Measurements from ENCODE around the gene NPC1. TPM values are rescaled to one million over a fixed set of nuclear protein-coding genes. Genes with fewer than 3 reads are reported as not detected.

NPC1 gene
- total RNA-seq, 1 donor from 2014 or later: 30.2 TPM

DNA sequence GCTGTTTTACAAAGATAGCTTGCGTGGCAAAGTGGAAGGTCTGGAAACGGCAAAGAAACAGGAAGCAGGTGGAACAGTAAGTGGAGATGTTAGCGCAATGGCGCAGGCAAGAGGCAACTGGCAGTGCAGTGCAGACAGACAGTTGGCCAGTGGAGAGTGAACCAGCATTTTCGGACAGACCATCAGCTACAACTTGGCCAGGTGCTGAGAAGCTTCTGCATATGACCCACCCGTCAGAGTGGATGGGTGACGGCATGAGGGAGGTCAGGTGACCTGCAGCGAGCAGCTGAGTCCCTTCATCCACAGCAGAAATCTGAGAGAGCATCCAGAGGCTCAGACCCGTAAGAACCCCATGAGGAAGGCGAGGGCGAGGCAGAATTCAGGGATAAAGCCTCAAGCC lies 33.8 kb downstream of the NPC1 start:
- DNase-seq (ENCODE audit: low spot score in 2 of 2) (no peak), FAIRE-seq (no peak)

DNA sequence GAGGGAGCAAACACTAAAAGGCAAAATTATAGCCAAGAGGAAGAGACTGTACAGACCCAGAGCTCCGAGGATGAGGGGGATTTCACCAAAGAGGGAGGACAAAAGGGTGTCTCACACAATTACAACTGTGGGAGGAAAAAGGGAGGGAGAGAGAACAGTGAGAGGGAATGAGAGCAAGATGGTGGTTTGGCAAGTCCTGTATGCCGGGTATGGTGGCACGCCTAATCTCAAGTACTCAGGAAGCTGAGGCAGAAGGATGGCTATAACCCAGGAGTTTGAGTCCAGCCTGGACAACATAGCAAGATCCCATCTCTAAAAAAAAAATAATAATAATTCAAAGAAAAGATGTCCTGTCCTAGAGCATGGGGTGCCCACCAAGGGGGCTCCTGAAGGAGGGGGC lies 34.3 kb downstream of the NPC1 start:
- FAIRE-seq (no peak), DNase-seq (ENCODE audit: low spot score in 2 of 2) (no peak)

DNA sequence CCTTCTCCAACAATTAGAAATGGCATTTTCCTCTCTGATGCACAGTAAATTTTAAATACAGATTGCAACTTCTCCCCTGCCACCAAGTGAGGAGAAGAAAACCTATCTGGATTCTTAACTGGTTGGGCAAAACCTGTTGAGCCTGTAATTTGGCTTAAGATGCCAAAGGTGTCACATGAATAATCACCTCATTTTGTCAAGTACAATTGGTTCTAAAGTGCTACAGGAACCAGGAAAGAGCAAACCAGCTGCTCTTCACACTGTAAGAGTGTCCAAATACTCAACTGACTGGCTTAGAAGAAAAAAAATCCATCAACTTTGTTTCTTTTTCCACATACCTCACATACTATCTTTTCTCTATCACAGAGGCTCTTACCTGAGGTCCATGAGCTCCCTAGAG lies 35.4 kb downstream of the NPC1 start:
- DNase-seq (ENCODE audit: low spot score in 2 of 2) (no peak), FAIRE-seq (no peak)

DNA sequence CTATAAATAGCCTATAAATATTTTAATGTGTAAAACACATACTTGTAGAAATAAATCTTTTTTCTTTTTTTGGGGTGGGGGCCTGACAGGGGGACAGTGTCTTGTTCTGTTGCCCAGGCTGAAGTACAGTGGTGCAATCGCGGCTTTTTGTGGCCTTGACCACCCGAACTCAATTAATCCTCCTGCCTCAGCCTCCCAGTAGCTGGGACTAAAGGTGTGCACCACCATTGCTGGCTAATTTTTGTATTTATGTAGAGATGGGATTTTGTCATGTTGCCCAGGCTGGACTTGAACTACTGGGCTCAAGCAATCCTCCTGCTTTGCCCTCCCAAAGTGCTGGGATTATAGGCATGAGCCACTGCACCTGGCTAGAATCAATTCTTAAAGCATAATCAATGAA lies 37.6 kb downstream of the NPC1 start:
- FAIRE-seq (no peak), DNase-seq (ENCODE audit: low spot score in 2 of 2) (no peak)

DNA sequence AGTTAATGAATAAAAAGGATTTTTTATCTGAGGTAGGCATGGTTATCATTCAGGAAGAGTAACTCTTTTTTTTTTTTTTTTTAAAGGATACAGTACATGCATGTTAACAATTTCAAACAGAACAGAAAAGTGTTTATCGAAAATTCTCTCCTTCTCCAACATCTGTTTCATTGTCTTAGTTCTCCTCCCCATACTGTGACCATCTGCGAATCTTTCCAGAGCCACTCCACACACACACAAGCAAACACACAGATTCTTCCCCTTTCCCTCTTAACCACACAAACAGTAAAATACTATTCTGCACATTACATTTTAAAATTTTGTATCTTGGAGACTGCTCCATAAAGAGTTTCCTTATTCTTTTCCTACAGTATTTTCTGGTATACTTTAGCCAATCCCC lies 38.0 kb downstream of the NPC1 start:
- DNase-seq (ENCODE audit: low spot score in 2 of 2) (no peak), FAIRE-seq (no peak)

DNA sequence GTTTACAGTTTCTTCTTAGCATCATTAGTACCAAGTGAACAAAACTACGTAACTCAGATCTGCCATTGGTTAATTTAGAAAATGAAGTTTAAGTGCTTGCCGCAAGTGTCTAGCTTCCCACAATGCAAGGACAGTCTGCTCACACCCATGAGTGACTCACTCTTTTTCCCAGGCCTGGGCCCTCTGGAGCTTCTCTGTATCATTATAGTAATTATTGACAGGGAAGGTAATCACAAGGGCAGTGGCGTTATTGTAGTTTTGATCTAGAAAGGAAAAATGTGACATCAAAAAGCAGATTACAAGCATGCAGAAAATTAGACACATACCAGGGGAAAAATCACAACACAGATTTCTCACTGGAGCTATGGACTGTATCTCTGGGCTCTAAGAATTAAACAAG lies 38.5 kb downstream of the NPC1 start:
- FAIRE-seq: no peak
- DNase-seq (ENCODE audit: low spot score in 2 of 2): no peak

DNA sequence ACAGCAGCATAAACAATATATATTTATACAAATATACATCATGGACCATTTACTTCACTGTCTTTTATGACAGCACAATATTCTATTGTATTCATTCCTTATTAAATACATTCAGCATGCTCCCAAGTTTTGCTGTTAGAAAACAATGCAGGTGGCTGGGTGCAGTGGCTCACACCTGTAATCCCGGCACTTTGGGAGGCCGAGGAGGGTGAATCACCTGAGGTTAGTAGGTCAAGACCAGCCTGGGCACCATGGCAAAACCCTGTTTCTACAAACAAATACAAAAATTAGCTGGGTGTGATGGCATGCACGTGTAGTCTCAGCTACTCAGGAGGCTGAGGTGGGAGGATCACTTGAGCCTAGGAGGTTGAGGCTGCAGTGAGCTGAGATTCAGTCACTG lies 39.0 kb downstream of the NPC1 start:
- DNase-seq (ENCODE audit: low spot score in 2 of 2) (no peak), FAIRE-seq (no peak)

DNA sequence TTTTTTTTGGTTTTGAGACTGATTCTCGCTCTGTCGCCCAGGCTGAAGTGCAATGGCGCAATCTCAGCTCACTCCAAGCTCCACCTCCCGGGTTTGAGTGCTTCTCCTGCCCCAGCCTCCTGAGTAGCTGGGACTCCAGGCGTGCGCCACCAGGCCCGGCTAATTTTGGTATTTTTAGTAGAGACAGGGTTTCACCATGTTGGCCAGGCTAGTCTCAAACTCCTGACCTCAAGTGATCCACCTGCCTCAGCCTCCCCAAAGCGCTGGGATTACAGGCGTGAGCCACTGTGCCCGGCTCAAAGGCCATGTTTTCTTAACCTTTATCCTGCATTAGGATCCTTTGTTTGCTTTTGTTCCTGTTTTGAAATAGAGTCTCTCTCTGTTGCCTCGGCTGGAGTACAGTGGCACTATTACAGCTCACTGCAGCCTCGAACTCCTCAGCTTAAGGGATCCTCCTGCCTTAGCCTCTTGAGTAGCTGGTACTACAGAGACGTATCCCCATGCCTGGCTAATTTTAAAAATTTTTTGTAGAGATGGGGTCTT lies 41.0 kb downstream of the NPC1 start:
- FAIRE-seq (no peak), DNase-seq (ENCODE audit: low spot score in 2 of 2) (no peak)

DNA sequence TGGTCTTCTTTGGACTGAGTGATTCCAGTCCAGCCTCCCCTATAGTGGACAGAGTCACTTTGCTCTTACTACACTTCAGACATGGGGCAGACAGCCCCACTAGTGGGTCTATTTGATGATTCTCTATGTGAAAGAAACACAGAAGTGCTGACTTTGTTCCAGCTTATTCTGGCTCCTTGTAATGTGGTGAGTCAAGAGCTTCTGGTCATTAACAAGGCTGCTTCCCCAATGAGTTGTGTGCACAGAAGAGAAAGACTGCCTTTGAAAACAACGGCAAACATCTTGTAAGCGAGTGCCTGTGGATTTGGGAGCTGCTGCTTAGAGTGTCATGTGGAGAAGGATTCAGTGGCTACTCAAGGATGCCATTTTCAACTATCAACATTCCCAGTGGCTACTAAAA lies 43.8 kb downstream of the NPC1 start:
- FAIRE-seq: no peak
- DNase-seq (ENCODE audit: low spot score in 2 of 2): no peak

DNA sequence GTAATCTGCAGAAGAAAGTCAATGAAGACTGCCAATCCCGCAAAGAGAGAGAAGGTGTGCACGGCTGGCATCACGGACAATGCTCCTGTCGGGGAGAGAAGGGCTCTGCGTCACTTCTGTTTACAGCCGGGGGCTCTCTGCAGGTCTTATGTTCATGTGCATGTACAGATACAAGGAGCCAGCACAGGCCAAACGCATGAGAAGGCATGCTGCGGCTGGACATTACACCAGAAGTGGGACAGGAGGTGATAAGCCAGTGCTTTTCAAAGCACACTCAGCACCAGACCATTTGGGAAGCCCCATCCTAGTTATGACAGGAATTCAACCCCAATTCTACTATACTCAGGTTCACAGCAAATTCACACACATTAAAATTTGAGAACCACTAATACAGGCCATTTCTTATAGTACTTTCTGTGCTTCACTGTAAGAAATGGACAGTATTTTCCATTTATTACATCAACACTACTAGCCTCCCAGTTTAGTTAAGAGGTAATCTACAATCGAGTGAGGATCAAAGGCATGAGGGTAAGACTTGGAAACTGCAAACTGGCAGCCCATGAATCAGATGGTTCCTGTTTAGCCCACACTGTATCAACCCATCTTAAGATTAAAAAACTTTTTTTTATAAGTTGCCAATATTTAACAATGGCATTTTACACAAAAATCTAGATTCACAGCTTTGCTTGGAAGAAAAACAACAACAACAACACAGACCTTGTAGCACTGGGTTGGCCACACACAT lies 44.8 kb downstream of the NPC1 start:
- FAIRE-seq: no peak

DNA sequence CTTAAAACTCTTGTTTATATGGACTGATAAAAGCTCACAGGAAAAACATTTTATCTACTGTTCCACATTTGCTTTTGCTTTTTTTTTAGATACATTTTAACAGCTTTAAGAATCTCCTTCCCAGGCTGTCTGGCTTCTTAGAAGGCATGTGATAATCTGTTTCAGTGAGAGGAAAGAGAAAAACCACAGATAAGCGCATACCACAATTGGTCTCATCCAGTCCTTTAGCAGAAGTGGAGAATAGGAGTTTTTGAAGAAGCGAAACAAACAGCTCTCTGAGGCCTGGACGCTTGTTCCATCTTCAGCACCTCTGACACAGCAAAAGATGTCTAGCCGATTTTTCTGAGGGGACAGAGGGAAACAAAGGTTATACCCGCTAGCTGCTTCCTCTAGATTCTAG lies 45.4 kb downstream of the NPC1 start:
- FAIRE-seq: no peak
- no peak for DNase-seq (ENCODE audit: low spot score in 2 of 2)

More for the DNA sequence above, 44.8 kb downstream of the NPC1 start:
- no peak for DNase-seq (ENCODE audit: low spot score in 2 of 2)

DNA sequence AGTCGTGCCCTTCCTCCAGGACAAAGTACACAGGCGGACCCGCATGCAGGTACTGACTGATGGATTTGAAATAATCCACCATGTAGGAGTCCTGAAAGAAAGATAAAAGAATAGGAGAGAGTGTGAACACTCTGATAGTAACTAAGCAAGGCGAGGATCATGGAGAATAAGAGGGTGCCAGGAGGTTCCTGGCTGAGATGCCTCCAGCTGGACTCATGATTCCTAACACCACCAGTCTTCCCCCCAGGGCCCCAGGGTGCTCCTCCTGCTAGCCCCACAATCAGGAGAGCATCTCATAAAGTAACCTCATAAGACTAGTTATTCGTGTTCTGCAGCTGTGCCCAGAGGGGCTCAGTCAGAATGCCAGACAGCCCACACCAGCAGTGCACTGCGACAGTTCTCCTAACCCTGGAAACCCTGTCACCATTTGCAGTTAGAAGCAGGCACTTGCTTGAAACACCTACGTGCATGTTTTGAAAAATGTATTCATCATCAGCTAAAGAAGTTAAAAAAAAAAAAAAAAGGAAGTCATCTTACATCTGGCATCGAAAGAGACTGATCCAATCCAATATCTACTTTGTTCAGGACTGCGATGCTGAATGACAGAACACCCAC lies 46.3 kb downstream of the NPC1 start:
- DNase-seq (ENCODE audit: low spot score in 2 of 2) (no peak), FAIRE-seq (no peak)

DNA sequence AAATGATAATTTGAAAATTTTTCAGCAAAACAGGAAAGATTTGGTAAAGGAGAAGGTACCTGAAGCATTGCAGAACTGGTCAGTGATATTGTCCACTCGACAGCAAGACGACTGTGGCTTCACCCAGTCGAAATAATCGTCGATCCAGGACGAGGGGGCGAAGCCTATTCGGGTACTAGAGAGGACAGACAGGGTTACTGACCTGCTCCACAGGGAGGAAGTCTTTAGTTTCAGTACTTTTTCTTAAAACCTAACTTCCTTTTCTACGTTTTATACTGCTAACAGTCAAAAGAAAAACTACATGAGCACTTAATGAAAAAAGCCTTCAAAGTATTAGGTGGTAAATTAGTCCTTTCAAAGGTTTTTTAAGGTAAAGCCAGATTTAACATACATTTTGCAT lies 47.0 kb downstream of the NPC1 start:
- no peak for DNase-seq (ENCODE audit: low spot score in 2 of 2)
- FAIRE-seq: no peak

DNA sequence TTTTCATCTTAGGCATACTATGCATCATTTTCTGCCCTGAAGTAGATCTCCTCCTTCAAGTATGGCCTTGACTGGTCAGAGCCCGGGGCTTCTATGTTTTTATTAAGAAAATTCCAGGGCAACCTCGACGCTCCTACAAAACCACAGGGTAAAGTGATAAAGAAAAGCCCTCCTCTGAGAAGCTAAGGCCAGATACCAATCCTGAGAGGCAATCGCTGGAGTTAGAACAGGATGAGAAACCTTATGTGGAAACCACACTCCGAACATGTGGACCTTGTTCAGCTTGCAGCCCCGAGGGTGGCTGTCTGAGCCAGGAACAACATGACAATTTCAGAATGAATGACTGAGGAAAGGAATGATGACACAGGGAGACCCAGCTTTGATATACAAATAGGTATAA lies 47.4 kb downstream of the NPC1 start:
- DNase-seq (ENCODE audit: low spot score in 2 of 2) (no peak), FAIRE-seq (no peak)

DNA sequence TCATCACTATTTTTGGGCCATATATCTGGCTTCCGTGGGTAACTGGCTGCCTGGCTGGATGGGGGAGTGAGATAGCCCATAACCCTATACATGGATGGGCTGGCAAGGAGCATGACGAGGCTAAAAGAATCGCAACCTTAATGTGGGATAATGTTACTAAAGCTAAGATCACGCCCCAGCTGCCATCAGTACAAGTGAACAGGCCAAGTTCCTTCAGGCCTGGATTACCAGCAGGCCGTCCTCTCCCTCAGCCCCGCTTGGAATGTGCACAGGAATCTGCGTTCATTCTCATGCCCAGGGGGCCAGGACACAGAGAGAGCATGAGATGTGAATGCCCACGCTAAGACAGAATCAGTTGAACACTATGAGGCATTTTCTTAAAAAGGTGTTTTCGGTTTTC lies 48.3 kb downstream of the NPC1 start:
- FAIRE-seq (no peak), DNase-seq (ENCODE audit: low spot score in 2 of 2) (no peak)

DNA sequence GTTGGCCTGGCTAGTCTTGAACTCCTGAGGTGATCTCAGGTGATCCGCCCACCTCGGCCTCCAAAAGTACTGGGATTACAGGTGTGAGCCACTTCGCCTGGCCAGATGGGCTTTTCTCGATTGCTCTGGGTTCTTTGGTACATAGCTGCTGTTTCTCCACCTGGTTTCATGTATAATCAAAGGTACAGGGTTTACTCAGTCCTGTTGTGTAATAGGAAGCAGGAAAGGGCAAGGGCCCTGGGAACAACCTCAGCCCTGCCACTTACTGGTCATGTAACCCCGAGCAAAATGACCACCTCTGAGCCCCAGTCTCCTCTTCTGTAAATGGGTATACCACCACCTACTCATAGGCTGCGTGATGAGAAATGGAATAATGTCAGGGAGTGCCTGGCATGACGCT lies 49.0 kb downstream of the NPC1 start:
- FAIRE-seq: no peak
- no peak for DNase-seq (ENCODE audit: low spot score in 2 of 2)

DNA sequence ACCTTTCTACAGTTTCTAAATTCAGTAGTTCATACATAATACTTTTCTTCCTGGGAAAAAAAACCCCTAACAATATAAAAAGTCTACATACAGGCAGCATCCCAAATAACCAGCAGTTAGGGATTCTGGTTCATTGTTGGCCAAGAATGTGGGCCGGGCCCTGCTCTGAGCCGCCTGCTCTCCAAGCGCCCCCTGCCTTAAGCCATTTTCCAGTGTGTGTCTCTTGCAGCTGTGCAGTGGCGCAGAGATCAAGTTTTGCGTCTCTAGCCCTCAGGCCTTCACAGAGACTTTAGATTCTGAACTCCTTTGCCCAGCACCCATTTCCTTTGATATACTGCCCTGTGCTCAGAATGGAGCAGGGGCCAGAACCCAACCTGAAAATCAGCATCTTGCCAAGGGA lies 50.1 kb downstream of the NPC1 start:
- DNase-seq (ENCODE audit: low spot score in 2 of 2): no peak
- no peak for FAIRE-seq

DNA sequence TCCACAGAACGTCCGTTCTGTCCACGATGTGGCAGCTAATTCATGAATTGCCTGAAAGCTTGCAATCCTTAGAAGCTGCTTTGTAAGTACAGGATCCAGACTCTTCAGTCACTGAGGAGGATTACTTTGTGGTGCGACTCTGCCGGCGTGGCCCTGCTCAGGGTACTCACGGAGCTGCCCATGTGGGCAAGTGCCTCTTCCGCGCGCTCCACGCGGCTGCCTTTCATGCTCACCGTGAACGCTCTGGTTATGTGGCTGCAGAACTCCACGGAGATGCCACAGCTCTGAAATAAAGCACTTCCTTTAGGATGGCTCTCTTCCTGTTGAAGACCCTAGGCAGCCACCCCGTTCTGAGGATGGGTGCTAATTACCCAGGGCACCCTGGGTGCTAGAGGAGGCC lies 52.0 kb downstream of the NPC1 start:
- DNase-seq (ENCODE audit: low spot score in 2 of 2) (no peak), FAIRE-seq (no peak)

DNA sequence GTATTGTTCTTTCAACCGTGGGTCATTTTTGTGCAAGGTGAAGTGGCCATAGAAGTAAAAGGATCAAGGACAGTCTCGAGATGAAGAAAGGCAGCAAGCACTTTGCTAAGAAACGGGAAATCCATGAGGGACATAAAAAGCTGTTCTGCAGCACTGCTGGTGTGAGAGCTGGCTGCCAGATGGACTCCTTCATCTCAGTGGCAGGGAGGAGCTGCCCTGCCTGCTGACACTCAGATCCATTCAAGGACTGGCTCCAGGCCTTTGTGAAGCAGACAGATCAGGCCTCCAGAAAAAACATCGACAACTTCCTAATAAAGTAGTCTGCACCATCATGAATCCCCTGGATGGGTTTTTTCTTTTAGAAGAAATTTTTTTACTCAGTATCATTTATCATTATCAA lies 53.5 kb downstream of the NPC1 start:
- FAIRE-seq (no peak), DNase-seq (ENCODE audit: low spot score in 2 of 2) (no peak)

DNA sequence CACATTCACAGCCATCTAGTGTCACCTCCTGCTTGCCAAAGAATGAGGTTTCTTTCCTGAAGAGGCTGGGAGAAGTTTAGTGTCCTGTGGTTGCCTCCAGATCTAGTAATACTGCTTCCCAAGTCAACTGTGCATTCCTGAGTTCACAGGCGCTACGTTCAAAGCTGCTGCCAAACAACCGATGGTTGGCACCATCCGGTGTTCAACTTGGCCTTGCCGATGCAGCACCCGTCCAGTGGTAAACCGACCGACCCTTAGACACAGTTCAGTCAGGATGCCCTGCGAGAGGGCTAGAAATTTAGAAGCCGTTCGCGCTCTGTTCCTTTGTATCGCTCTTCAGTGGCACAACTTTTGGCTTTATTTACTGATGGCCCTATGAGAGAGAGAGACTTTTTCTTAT lies 54.4 kb downstream of the NPC1 start:
- DNase-seq (ENCODE audit: low spot score in 2 of 2): no peak
- FAIRE-seq: no peak

DNA sequence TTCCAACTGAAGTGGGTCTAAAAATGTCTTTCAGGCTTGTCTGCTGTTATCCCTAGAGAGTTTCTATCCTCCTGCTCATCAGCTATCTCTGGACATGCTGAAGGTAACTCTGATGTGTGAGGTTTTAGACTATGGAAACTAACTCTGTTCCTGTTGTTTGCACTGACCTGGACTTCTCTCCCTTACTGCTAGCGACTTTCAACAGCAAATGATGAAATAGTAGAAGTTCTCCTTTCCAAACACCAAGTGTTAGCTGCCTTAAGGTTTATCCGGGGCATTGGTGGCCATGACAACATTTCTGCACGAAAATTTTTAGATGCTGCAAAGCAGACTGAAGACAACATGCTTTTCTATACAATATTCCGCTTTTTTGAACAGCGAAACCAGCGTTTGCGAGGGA lies 56.1 kb downstream of the NPC1 start:
- FAIRE-seq (no peak), DNase-seq (ENCODE audit: low spot score in 2 of 2) (no peak)

DNA sequence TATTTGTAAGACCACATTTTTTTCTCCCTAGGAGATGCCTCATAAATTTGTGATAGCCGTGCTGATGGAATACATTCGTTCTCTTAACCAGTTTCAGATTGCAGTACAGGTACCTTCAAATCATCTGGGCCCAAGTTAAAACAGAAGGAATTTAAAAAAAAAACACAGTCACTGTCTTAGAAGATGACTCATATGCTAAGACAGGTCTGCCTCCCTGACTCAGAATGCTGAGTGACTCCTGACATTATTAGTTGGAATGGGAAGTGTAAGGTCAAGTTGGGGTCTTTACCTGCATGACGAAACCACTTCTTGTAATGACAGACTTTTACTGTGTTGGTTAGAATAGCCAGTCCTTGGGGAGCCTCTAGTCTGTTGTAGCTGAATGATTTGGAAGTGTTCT lies 56.7 kb downstream of the NPC1 start:
- no peak for DNase-seq (ENCODE audit: low spot score in 2 of 2)
- no peak for FAIRE-seq

All from frontal cortex (tissue), 4 donors.